B cell (primary cell): Measurements from ENCODE around the gene ABLIM1. TPM values are rescaled to one million over a fixed set of nuclear protein-coding genes. Genes with fewer than 3 reads are reported as not detected.

Source experiments
- ATAC-seq: fragments of 200-7000 bp; cut with Tn5 transposase; one replicate; pipeline ENCODE4 v1.10.0; 2021; ENCODE audit warnings: low read depth, mild to moderate bottlenecking, moderate number of reproducible peaks, moderate library complexity
- CTCF ChIA-PET: fragments of 350-600 bp; sonication (Branson Sonifier 250); formaldehyde crosslinking; loops from one replicate; lab custom pipeline; 2021; ENCODE audit warnings: antibody characterized with exemption, inconsistent platforms; lab: Charles Lee
- POLR2A ChIA-PET: fragments of 350-600 bp; sonication (Branson Sonifier 250); formaldehyde crosslinking; loops from one replicate; lab custom pipeline; 2021; ENCODE audit warnings: antibody characterized with exemption; lab: Charles Lee
- DNase-seq: peaks from one replicate; pipeline ENCODE4 v3.0.0; 2013
- H2AFZ ChIP-seq: 2 replicates; pipeline ENCODE4 v1.6.1; 2012; ENCODE audit warnings: mild to moderate bottlenecking, low read depth, low read length; ENCODE audit not compliant: insufficient read depth, poor library complexity, severe bottlenecking
- H3K27ac ChIP-seq, 2 donors: 1 replicate in 1 of 2; 2 replicates in 1 of 2; pipeline ENCODE4 v1.5.1; 2012 to 2013; ENCODE audit warnings: low read length in 2 of 2, mild to moderate bottlenecking in 2 of 2, moderate library complexity in 1 of 2
- H3K27me3 ChIP-seq, 4 experiments: fragments of 200-600 bp in 1 of 4; sonication (generic) in 1 of 4; replicated peaks in 1 of 4; 1 replicate in 2 of 4; 2 replicates in 2 of 4; pipeline versions ENCODE4 v1.6.1 to v1.7.0; 2013 to 2016; ENCODE audit warnings: low read length in 3 of 4, mild to moderate bottlenecking in 2 of 4, mixed read lengths in 1 of 4, moderate library complexity in 1 of 4; ENCODE audit not compliant: insufficient read depth in 4 of 4, control insufficient read depth in 3 of 4; ENCODE audit errors: control extremely low read depth in 1 of 4
- H3K36me3 ChIP-seq, 2 experiments: replicated peaks in 1 of 2; 1 replicate in 1 of 2; 2 replicates in 1 of 2; pipeline versions ENCODE4 v1.6.1 to v1.7.1; 2013; ENCODE audit warnings: low read length in 1 of 2; ENCODE audit not compliant: insufficient read depth in 2 of 2, control insufficient read depth in 1 of 2; ENCODE audit errors: control extremely low read depth in 1 of 2, extremely low read depth in 1 of 2
- H3K4me1 ChIP-seq, 2 donors: fragments of 200-600 bp in 1 of 2; sonication (generic) in 1 of 2; 1 replicate in 1 of 2; 2 replicates in 1 of 2; pipeline versions ENCODE4 v1.5.1 to v1.6.1; 2013 to 2017; ENCODE audit warnings: low read length in 2 of 2; ENCODE audit not compliant: control insufficient read depth in 2 of 2, insufficient read depth in 2 of 2
- H3K4me2 ChIP-seq: replicated peaks from 2 replicates; pipeline ENCODE3; 2012; ENCODE audit warnings: mild to moderate bottlenecking, low read depth, low read length; ENCODE audit not compliant: poor library complexity, severe bottlenecking
- H3K4me3 ChIP-seq, 5 experiments: fragments of 200-600 bp in 1 of 5; sonication (generic) in 1 of 5; 1 replicate in 3 of 5; 2 replicates in 2 of 5; pipeline versions ENCODE4 v1.5.1 to v1.7.0; 2011 to 2016; ENCODE audit warnings: low read length in 4 of 5, mild to moderate bottlenecking in 4 of 5, low read depth in 2 of 5, control low read depth in 1 of 5, moderate library complexity in 1 of 5; ENCODE audit not compliant: insufficient read depth in 1 of 5; ENCODE audit errors: control extremely low read depth in 1 of 5, extremely low read depth in 1 of 5
- H3K79me2 ChIP-seq: fragments of 200-600 bp; sonication (generic); one replicate; pipeline ENCODE4 v1.6.0; 2016; ENCODE audit warnings: low read length; ENCODE audit not compliant: control insufficient read depth, insufficient read depth
- H3K9ac ChIP-seq: fragments of 200-600 bp; sonication (generic); 2 replicates; pipeline ENCODE4 v1.6.1; 2017; ENCODE audit warnings: mild to moderate bottlenecking, low read length, moderate library complexity
- H3K9me3 ChIP-seq, 3 donors: one replicate each; pipeline versions ENCODE4 v1.6.1 to v1.7.1; 2013; ENCODE audit warnings: low read length in 2 of 3; ENCODE audit not compliant: control insufficient read depth in 2 of 3, insufficient read depth in 1 of 3; ENCODE audit errors: control extremely low read depth in 1 of 3
- H4K20me1 ChIP-seq: 2 replicates; pipeline ENCODE4 v1.6.0; 2012; ENCODE audit warnings: mild to moderate bottlenecking, low read length; ENCODE audit not compliant: insufficient read depth, control insufficient read depth, poor library complexity, severe bottlenecking
- H3K27ac Mint-ChIP-seq: one replicate; pipeline ENCODE4 v1.8.0; 2021; ENCODE audit warnings: mixed read lengths
- H3K27me3 Mint-ChIP-seq: one replicate; pipeline ENCODE4 v1.8.0; 2021; ENCODE audit warnings: mixed read lengths
- H3K4me1 Mint-ChIP-seq: one replicate; pipeline ENCODE4 v1.8.0; 2021; ENCODE audit warnings: mixed read lengths
- H3K4me3 Mint-ChIP-seq: one replicate; pipeline ENCODE4 v1.8.0; 2021; ENCODE audit warnings: mixed read lengths
- H3K9me3 Mint-ChIP-seq: one replicate; pipeline ENCODE4 v1.8.0; 2022; ENCODE audit warnings: mixed read lengths; ENCODE audit not compliant: insufficient read depth
- EZH2 ChIP-seq: IDR thresholded peaks from 2 replicates; pipeline ENCODE4 v1.6.1; 2012; ENCODE audit warnings: borderline replicate concordance, low read depth, mild to moderate bottlenecking, moderate library complexity, low read length; ENCODE audit not compliant: insufficient read depth, poor library complexity, severe bottlenecking
- WGBS: methylation state at CpG from one replicate; pipeline ENCODE4 v1.1.5; 2013; ENCODE audit warnings: missing lambda C conversion rate; ENCODE audit not compliant: insufficient coverage; 5-methylcytosine and 5-hydroxymethylcytosine counted together
- intact Hi-C: fragments of 100-400 bp; cut with micrococcal nuclease; formaldehyde crosslinking; loops from one replicate; pipeline ENCODE4 v1.10.0; 2022
- polyA plus RNA-seq: library from polyadenylated mRNA; depleted of rRNA; stranded (reverse); fragments of >200 nt; gene quantifications from 2 replicates; pipeline ENCODE4 v1.2.3, GENCODE V29; 2012
- total RNA-seq, 2 donors: library from RNA; stranded (reverse); fragments of 120-200 nt in 1 of 2; gene quantifications; 1 replicate in 1 of 2; 2 replicates in 1 of 2; pipeline versions ENCODE4 v1.2.3 to v1.2.4, GENCODE V29; 2013 to 2022
- TF ChIP-seq, protein P1 (sequence below): fragments of 200-600 bp; IDR thresholded peaks from one replicate; pipeline ENCODE4 v1.8.0; 2022; ENCODE audit warnings: antibody characterized with exemption, mild to moderate bottlenecking

ABLIM1 gene
- total and polyA plus RNA-seq, 2 donors (not counting 1 experiment from before 2014, with no cell fraction given): 55.6 to 148 TPM

DNA sequence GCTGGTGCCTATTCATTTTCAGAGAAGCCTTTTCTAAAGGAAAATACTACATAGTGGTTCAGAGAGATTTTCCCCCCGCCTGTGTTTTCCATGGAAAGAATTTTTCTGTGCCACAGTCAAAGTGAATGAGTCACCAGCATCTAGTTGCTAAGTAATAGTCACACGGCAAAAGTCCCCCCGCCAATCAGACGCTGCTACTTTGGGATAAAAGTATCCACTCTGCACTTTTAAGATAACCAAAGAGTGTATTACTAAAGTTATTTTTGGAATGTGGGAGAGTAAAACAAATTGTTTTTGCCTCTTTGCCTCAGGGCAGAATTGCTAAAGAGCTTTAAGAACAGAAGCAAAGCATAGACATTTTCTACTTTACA lies 23.5 kb downstream of the ABLIM1 start:
- Mint-ChIP-seq H3K9me3 (no peaks in the 10 kb centered on the region), H3K27me3 (peaks cover 43% of the 10 kb centered on the region), H3K4me3 (no peak overlapping the region), H3K27ac (no peak overlapping the region), H3K4me1 (peaks cover 31% of the 10 kb centered on the region)
- H3K4me2 ChIP-seq: no peak overlapping the region
- H3K27ac ChIP-seq: no peak overlapping the region
- peaks cover 20 to 26% of the 10 kb centered on the region in 2 donors for H3K4me1 ChIP-seq
- CTCF ChIA-PET: no interaction called here
- no peaks in the 10 kb centered on the region for H3K9me3 ChIP-seq
- H3K27me3 ChIP-seq: peaks cover 0 to 40% (median 29%) of the 10 kb centered on the region in 4 experiments
- no peak overlapping the region for H3K4me3 ChIP-seq
- POLR2A ChIA-PET: no interaction called here
- intact Hi-C loops: no loop called here
- H3K9ac ChIP-seq: no peak overlapping the region
- 80% methylated on average over 2 of the region's 4 CpGs for WGBS
- H3K36me3 ChIP-seq: no peaks in the 10 kb centered on the region
- H3K79me2 ChIP-seq: no peaks in the 10 kb centered on the region
- ATAC-seq: no peak
- no peak overlapping the region for H2AFZ ChIP-seq
- no peaks in the 10 kb centered on the region for H4K20me1 ChIP-seq
- DNase-seq: no peak
- no peak for TF ChIP-seq EZH2
- TF ChIP-seq, protein P1, sequence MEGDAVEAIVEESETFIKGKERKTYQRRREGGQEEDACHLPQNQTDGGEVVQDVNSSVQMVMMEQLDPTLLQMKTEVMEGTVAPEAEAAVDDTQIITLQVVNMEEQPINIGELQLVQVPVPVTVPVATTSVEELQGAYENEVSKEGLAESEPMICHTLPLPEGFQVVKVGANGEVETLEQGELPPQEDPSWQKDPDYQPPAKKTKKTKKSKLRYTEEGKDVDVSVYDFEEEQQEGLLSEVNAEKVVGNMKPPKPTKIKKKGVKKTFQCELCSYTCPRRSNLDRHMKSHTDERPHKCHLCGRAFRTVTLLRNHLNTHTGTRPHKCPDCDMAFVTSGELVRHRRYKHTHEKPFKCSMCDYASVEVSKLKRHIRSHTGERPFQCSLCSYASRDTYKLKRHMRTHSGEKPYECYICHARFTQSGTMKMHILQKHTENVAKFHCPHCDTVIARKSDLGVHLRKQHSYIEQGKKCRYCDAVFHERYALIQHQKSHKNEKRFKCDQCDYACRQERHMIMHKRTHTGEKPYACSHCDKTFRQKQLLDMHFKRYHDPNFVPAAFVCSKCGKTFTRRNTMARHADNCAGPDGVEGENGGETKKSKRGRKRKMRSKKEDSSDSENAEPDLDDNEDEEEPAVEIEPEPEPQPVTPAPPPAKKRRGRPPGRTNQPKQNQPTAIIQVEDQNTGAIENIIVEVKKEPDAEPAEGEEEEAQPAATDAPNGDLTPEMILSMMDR: no peak

DNA sequence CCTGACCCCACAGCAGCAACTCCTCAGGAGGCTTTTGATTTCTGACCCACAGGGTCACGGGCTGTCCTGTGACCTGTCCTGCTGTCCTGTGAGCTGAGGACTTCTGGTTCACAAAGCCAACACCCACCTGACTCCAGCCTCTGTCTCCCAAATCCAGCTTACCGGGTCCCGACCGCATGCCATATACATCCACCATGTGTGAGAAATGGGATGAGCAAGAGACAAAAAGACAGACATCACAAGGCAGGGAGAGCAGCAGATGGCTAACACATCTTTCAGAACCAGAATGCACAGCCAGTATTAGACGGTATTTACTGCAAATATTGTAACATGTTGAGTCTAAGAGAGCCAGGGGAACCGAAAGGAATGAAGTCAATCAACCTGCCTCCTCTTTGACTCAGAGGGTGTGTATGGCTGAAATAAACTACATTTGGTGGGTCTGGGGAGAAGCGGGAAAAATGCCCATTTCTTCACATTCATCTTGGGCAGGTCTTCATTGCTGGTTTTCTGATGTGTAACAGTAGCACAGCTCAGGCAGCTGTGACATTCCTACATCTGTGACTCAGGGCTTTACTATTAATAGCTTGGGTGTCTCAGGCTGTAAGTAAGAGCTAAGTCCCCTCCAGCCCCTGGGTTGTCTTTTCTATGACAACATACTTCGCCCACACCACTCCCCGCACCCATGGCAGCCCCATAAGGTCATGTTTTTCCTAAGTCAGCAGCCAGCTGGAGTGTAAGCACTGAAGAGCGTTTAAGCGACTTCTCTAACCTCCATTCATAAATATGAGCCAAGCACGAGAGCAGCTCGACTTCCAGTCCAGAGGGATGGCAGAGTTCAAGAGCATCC lies 25.0 kb downstream of the ABLIM1 start:
- no peak overlapping the region for H3K27ac ChIP-seq
- peak overlapping the region; percentile 94 for H3K4me3 Mint-ChIP-seq
- no peaks in the 10 kb centered on the region for H3K9me3 ChIP-seq
- peaks cover 25% of the 10 kb centered on the region for H3K4me1 Mint-ChIP-seq
- no peaks in the 10 kb centered on the region for H3K79me2 ChIP-seq
- DNase-seq (peak; percentile 11), ATAC-seq (no peak)
- no peak overlapping the region for H3K9ac ChIP-seq
- H3K4me3 ChIP-seq: no peak overlapping the region
- H3K9me3 Mint-ChIP-seq: no peaks in the 10 kb centered on the region
- intact Hi-C loops: no loop called here
- no peaks in the 10 kb centered on the region for H3K36me3 ChIP-seq
- H2AFZ ChIP-seq: no peak overlapping the region
- H3K4me2 ChIP-seq: no peak overlapping the region
- POLR2A ChIA-PET: no interaction called here
- H3K27ac Mint-ChIP-seq: no peak overlapping the region
- H4K20me1 ChIP-seq: no peaks in the 10 kb centered on the region
- H3K27me3 ChIP-seq: peaks cover 0 to 44% (median 29%) of the 10 kb centered on the region in 4 experiments
- peaks cover 46% of the 10 kb centered on the region for H3K27me3 Mint-ChIP-seq
- CTCF ChIA-PET: interaction anchor here (0.8 to 2.4 kb wide), 3 partner anchors 33 to 329 kb away, joined by 3 to 9 read pairs (median 4); no protein-coding TSS in a partner anchor
- WGBS: 57% methylated on average over 11 of the region's 13 CpGs
- TF ChIP-seq, protein P1: no peak
- TF ChIP-seq EZH2: no peak
- peaks cover 20 to 21% of the 10 kb centered on the region in 2 donors for H3K4me1 ChIP-seq
